Fibroblast of the aortic adventitia (primary cell): ENCODE results near the gene IGSF9B. TPM values are rescaled to one million over a fixed set of nuclear protein-coding genes. Genes with fewer than 3 reads are reported as not detected.

ENCODE experiments used
- DNase-seq: peaks from one replicate; pipeline ENCODE4 v3.0.0-alpha.2; 2010; ENCODE audit warnings: low read depth
- H3K4me3 ChIP-seq: 2 replicates; pipeline ENCODE4 v1.5.1; 2011; ENCODE audit warnings: low read depth, mild to moderate bottlenecking, control low read depth, low read length, moderate library complexity
- CTCF ChIP-seq: IDR thresholded peaks from 2 replicates; pipeline ENCODE4 v1.5.1; 2011; ENCODE audit warnings: mild to moderate bottlenecking, low read length, control low read depth, inconsistent platforms; ENCODE audit not compliant: insufficient read depth
- total RNA-seq: library from RNA; depleted of rRNA; stranded (reverse); fragments of >200 nt; gene quantifications from 2 replicates; pipeline ENCODE4 v1.2.3, GENCODE V29; 2012; ENCODE audit warnings: low replicate concordance

IGSF9B gene
- total RNA-seq, 1 donor: 3.2 TPM

GRCh38 chr11:133922078-133922870, 34.5 kb downstream of the IGSF9B start:
- no peak for DNase-seq
- no peak for TF ChIP-seq CTCF
- H3K4me3 ChIP-seq: no peak overlapping the region

GRCh38 chr11:133921513-133921912, 35.3 kb downstream of the IGSF9B start:
- no peak overlapping the region for H3K4me3 ChIP-seq
- no peak for TF ChIP-seq CTCF
- DNase-seq: no peak

- TF ChIP-seq CTCF: no peak
- H3K4me3 ChIP-seq: no peak overlapping the region
- DNase-seq: no peak
These were observed 35.7 kb downstream of the IGSF9B start for GRCh38 chr11:133921026-133921425.

- DNase-seq: no peak
- H3K4me3 ChIP-seq: no peak overlapping the region
- no peak for TF ChIP-seq CTCF
These were observed 36.4 kb downstream of the IGSF9B start for GRCh38 chr11:133920109-133920990.

GRCh38 chr11:133919330-133920108, 37.2 kb downstream of the IGSF9B start:
- no peak for TF ChIP-seq CTCF
- DNase-seq: no peak
- no peak overlapping the region for H3K4me3 ChIP-seq

GRCh38 chr11:133918608-133919260, 38.0 kb downstream of the IGSF9B start:
- no peak overlapping the region for H3K4me3 ChIP-seq
- no peak for TF ChIP-seq CTCF
- DNase-seq: no peak
